IPS-NIHi7 (cell line): ENCODE data around the gene FLT3LG.

ENCODE experiments used
- DNase-seq: peaks from one replicate; pipeline ENCODE4 v3.0.0; 2012; ENCODE audit warnings: mixed read lengths; ENCODE audit errors: extremely low spot score

The FLT3LG gene

DNA sequence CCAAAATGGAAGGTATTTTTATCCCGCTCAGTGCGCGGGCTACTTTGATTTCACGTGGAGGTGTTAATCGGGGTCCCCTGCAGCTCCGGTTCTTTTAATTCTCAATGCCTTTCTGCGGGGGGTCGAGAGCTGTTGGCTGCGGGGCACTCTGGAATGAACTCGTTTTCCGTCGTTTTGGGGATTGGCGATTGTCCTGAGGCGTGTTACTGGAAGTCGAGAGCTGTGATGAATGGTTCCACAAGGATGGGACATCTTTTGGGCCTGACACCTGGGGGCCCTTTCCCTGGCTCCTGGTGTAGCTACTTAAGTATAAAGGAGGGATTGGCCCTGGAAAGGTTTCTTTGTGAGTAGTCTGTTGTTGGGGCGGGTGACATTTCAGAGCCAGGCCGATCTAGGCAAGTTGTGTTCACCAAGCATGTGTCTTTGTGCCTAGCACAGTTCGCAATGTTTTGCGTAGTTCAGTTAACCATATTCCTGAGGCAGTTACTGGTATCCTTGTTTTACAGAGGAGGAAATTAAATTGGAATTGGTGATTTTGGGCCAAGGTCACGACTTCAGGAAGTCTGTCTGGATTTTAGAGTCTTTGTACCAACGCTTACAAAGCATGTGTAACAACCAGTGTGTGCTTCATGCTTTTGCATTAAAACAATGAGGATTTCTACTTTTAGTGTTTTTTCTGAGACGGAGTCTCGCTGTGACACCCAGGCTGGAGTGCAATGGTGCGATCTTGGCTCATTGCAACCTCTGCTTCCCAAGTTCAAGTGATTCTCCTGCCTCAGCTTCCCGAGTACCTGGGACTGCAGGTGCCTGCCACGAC, 14.2 kb downstream of the FLT3LG start:
- no peak for DNase-seq

- no peak for DNase-seq
Observed at GRCh38 chr19:49488863-49489537, 15.0 kb downstream of the FLT3LG start.

GRCh38 chr19:49489601-49490167, 15.7 kb downstream of the FLT3LG start:
- DNase-seq: no peak

DNA sequence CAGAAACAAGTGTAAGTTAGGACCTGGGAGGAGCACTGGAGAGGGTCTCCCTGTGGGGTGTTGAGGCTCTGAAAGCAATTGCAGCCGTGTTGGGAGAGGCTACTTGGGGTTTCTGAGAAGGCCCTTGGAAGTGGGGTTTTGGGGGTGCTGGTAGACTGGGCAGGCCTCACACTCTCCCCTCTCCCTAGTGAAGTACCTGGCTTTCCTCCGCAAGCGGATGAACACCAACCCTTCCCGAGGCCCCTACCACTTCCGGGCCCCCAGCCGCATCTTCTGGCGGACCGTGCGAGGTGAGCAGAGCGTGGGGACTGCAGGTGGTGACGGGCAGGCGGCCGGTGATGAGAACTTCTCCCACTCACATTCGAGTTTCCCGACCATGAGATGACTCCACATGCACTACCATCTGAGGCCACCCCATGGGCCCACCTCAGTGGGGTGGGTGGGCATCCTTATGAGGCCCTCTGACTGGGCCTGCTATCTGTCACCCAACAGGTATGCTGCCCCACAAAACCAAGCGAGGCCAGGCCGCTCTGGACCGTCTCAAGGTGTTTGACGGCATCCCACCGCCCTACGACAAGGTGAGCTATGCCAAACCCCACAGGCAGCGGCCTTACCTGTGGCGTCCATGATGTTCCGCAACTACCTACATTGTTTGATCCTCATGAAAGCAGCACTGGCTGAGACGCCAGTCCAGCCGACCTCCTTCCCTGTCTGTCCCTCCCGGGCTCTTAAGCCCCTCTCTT, 16.4 kb downstream of the FLT3LG start:
- no peak for DNase-seq

- DNase-seq: no peak
Observed at GRCh38 chr19:49491030-49491803, 17.2 kb downstream of the FLT3LG start.

DNA sequence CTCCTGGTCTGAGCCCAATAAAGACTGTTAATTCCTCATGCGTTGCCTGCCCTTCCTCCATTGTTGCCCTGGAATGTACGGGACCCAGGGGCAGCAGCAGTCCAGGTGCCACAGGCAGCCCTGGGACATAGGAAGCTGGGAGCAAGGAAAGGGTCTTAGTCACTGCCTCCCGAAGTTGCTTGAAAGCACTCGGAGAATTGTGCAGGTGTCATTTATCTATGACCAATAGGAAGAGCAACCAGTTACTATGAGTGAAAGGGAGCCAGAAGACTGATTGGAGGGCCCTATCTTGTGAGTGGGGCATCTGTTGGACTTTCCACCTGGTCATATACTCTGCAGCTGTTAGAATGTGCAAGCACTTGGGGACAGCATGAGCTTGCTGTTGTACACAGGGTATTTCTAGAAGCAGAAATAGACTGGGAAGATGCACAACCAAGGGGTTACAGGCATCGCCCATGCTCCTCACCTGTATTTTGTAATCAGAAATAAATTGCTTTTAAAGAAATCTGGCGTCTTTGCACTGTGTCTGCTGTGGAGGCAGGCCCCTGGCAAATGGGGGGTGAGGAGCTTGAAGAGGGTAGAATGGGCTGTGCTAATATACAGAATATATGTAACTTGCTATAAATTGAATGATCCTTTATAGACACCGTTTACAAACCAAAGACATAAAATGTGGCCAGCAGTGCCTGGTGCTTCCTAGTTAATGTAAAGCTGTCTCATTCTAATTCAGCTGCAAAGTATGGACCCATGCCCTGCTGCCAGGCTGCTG, 18.0 kb downstream of the FLT3LG start:
- DNase-seq: no peak

GRCh38 chr19:49492573-49493405, 18.8 kb downstream of the FLT3LG start:
- no peak for DNase-seq

DNA sequence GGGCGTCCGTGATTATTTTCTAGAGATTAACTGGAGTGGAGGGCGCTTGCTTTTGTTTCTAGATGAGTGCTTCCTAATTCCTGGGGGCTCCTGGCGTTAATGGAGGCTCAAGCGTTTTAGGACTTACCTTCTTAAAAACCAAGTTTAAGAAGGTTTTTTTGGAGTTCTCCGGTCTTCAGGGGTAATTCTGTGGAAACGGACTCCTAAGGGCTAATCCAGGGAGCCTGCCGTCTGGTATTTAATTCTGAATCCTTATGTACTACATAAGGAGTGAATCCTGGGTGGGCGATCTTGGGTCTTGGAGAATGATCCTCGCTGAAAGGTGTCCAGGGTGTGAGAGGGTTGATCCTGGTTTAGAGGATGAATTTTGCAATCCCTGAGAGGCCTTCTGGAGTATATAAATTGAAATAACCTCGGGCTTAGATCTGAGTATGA, 22.6 kb downstream of the FLT3LG start:
- DNase-seq: no peak

GRCh38 chr19:49497047-49497788, 23.2 kb downstream of the FLT3LG start:
- DNase-seq: no peak

DNA sequence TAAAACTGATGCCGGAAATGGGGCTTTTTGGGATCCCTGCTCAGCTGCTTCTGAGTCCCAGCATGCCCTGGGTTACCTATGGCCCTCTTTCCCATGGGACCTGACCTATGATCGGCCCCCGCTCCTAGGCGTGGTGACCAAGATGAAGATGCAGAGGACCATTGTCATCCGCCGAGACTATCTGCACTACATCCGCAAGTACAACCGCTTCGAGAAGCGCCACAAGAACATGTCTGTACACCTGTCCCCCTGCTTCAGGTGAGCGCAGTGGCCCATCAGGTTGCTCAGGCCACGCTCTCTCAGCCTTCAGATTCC, 23.7 kb downstream of the FLT3LG start:
- DNase-seq: no peak

DNA sequence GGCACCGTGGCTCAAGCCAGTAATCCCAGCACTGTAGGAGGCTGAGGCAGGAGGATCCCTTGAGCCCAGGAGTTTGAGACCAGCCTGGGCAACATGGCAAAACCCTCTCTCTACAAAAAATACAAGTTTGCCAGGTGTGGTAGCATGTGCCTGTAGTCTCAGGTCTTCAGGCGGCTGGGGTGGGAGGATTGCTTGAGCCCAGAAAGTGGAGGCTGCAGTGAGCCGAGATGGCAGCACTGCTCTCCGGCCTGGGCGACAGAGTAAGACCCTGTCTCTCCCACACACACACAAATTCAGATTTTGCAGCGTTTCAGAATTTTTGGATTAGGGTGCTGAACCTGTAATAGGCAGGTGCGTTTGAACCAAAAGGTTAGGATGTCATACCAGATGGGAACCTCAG, 24.5 kb downstream of the FLT3LG start:
- no peak for DNase-seq

- no peak for DNase-seq
Observed at GRCh38 chr19:49499030-49499670, 25.1 kb downstream of the FLT3LG start.

DNA sequence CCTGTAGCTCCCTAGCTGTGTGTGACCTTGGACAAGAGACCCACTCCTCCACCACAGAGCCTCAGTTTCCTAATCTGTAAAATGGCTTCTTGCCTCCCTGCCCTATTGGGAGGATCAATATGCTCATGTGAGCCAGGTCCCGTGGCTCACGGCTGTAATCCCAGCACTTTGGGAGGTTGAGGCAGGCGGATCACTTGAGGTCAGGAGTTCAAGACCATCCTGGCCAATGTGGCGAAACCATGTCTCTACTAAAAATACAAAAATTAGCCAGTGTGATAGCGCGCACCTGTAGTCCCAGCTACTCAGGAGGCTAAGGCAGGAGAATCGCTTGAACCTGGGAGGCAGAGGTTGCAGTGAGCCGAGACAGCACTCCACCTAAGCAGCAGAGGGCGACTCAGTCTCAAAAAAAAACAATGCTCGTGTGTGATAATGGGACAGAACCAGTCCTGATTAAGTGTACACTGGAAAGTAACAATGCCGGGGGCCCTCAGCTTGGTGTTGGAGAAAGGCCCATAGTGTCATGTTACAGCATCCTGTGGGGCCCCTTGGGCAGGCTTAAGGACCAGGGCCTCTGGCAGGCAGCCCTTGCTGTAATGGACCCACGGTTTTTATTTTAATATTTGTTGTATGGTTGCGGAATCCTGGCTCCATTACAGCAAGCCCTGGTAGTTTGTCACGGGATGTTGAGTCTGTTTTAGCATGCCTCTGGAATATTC, 29.0 kb downstream of the FLT3LG start:
- no peak for DNase-seq

GRCh38 chr19:49503582-49503962, 29.6 kb downstream of the FLT3LG start:
- DNase-seq: no peak

DNA sequence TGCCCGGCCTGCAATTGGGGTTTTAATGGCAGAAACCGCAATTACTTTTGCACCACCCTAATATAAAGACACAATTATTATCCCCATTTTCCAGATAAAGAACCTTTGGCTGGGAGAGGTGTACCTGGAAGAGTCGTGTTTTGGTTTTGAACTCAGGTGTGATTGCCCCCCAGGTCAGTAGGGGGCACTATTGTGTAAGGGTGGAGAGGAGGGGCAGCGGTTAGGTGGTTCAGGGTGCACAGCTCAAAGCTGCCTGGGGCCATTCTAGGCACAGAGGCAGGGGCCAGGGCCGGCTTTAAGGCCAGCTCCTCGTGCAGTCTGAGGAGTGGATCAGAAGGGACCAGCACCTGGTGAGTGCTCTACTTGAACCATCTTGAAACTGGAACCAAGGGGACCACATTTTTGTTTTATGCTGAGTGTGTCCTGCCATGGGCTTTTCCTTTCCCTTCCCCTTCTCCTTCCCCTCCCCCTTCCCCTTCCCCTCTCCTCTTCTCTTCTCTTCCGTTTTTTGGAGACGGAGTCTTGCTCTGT, 32.6 kb downstream of the FLT3LG start:
- DNase-seq: peak; percentile 86

DNA sequence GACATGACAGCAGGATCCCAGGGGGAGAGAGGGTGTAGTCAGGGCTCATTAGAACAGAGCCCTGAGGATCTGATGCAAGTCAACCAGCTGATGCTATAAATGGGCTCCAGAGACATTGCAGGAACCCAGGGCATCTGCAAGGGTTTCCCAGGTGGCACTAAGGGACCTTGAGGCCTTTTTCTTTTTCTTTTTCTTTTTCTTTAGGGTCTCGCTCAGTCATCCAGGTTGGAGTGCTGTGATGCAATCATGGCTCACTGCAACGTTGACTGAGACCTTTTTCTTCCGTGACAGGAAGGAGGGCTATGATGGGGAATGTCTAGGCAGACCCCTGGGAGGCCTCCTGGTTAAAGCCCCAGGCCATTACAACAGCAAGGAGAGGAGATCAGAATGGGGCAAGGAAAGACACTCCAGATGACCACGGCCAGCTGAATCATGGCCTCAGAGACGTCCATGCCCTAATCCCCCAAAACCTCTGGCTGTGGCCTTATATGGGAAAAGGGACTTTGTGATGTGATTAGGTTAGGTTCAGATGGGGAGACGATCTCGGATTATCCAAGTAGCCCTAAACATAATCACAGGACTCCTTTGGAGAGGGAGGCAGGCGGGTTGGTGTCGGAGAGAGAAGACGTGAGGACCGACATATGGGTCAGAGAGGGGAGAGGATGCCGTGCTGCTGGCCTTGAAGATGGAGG, 33.9 kb downstream of the FLT3LG start:
- no peak for DNase-seq
